Kidney capillary endothelial cell (primary cell): ENCODE results near the gene RRP1.
A peak's percentile ranks its signal among the peaks of the same experiment; 100 is the strongest.

Experiments used
- DNase-seq: peaks from one replicate; pipeline ENCODE4 v3.0.0-alpha.2; 2018; ENCODE audit warnings: low spot score

RRP1 gene

DNA sequence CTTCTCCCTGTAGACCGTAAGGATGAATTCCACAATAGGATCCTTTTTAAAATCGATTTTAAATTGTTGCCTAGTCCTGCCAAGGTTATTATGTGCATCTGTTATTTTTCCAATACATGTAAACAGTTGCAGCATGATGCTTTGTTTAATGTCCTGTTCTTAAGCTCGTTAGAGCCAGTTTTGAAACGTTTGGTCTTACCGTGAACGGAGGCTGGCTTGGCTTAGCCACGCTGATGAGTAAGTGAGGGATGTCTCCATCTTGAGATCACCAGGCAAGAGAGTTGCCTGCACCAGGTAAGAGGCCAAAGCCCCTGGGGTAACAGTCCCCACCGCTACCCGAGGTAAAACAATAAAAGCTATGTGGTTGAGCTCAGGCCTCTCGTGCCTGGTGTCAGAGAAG, 30.6 kb upstream of the RRP1 start:
- no peak for DNase-seq

DNA sequence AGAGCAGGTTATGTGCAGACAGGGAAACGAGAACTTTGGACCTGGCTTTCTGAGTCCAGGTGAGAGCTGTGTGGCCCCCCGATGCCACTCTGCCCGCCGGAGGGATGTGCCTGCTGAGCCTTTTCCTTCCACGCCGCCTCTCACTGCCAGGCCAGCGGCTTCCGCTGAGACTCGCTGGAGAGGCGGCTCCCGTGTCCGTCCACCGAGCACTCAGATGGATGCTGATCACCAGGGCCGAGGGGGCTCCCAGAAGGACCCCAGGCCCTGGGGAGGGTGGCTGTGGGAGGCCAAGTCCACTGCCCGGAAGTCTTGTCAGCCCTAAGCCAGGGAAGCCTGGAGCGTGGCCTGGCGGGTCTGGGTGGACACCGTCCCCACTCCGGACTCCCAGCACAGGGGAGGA, 29.7 kb upstream of the RRP1 start:
- DNase-seq = no peak

DNA sequence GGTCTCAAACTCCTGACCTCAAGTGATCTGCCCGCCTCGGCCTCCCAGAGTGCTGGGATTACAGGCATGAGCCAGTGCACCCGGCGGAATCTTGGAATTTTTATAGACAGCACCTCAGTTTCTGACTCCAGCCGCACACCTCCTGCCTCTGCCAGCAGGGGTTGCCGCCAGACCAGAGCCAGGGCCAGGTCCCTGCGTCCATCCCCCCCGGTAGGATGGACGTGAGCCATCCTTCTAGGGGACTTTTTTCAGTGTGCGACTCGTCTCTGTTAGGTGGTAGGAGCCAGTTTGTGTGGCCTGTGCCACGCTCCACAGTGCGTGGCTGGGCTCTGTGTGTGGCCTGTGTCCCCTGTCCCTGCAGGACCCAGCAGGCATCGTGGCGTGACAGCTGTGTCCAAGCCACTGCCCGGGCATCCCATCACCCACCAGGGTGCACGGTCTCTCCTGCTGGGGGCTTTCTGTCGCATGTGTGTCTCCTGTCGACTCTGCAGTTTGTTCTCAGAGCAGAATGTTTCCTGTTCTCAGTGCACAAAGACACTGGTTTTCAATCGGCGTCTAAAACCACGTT, 28.9 kb upstream of the RRP1 start:
- no peak for DNase-seq

DNA sequence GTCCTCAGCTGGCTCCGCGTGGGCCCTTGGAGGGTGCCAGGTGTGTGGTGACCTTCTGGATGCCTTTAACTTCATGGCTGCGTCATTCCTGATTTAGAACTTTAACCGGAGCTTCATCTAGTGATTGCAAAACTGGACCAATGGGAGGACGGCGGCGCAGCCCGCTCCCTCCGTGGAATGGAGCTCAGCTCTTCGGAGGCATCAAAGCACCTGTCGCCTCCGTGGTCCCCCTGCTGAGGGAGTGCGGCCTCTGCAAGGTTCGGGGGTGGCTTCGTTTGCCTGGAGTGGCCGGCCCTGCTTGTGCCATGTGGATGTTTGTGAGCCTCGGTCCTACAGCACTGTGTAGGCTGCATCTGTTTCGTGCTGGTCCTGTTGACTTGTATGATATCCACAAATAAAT, 27.5 kb upstream of the RRP1 start:
- DNase-seq = no peak

DNA sequence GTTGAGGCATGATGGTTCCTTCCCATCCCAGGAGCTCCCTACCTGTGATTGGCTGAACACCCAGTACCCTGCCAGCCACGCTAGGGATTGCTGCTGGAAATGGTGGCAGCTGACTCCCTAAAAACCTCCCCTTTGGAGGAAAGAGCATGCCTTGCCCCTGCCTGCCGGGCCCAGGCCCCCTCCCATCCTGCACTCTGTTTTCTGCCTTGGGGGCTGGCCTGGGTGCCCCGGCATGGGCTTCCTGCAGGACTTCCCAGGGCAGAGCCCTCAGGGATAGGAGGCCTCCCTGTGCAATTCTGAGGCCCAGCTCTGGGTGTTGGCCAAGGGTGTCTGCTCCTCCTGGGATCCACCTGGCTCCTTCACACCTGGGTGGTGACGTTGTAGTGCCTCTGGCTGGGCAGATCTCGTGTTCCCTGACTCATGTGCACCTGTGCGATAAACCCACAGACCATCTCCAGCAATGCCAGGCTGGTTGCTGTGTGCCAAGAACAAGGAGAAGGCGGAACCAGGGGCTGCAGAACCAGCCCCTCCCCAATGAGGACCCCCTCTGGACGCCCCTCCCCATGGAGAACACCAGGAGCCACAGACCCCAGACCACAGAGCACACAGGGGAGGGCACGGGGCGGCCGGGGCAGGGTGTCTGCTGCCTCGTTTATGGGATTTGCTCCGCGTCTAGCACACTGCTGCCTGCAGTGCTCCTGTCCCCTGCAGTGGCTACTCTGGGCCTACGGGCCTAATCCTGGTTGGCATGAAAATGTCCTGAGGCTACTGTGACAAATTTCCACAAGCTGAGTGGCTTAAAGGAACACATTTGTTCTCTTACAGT, 26.9 kb upstream of the RRP1 start:
- no peak for DNase-seq

DNA sequence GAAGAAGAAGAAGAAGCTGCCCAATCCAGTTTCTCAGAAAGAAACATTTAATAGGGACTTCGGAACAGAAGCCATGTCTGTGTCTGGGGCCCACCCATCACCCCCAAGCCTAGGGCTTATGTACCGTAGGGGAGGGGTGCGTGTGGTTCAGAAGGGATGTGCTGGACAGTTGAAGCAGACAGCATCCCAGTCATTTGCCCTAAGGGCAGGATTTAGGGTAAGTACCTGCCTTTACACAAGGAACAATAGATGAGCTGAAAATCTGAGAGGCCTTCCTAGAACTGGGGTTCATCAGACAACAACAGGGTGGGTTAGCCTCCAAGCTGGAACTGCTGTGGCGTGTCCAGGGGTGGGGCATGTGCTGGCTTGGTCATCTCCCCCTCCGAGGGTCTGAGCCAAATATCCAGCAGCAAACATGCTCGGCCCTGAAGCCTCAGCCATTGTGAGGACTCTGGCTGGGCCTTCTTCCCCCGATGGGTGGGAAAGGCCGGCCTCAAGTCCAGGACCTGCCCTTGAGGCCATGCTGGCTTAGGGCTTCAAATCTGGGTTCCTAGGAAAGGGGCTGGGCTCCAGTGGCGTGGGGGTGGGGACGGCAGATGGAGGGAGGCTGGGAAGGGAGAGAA, 25.4 kb upstream of the RRP1 start:
- DNase-seq = no peak

DNA sequence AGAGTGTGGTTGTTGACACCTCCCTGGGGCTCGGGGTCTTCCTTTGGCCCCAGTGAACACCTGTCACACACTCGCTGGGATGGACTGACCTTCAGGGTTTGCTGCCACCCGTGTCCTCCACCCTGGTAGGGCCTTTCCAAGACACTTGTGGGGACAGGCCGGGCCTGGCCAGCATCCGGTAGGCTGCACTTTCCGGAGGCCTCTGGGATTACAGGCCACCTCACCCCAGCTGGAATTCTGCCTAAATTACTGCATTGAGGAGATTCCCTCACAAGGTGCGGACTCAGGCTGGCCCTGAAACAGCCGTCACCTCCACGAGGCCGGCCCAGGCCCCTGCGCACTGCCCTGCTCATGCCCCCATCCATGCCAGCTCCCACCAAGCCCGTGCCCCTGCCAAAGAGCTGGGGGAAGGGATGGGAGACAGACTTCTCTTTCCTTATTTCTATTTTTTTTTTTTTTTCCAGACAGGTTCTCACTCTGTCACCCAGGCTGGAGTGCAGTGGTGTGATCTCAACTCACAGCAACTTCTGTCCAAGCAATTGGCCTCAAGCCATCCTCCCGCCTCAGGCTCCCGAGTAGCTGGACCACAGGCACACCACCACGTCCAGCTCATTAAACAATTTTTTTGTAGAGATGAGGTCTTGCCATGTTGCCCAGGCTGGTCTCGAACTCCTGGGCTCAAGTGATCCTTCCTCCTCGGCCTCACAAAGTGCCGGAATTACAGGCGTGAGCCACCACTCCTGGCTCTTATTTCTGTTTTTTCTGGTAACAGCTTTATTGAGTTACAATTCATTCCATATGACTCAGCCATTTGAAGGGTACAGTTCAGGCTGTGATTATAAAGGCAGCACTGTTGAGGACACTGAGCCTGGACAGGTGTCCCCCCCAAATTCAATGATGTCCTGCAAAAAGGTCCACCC, 24.5 kb upstream of the RRP1 start:
- no peak for DNase-seq

DNA sequence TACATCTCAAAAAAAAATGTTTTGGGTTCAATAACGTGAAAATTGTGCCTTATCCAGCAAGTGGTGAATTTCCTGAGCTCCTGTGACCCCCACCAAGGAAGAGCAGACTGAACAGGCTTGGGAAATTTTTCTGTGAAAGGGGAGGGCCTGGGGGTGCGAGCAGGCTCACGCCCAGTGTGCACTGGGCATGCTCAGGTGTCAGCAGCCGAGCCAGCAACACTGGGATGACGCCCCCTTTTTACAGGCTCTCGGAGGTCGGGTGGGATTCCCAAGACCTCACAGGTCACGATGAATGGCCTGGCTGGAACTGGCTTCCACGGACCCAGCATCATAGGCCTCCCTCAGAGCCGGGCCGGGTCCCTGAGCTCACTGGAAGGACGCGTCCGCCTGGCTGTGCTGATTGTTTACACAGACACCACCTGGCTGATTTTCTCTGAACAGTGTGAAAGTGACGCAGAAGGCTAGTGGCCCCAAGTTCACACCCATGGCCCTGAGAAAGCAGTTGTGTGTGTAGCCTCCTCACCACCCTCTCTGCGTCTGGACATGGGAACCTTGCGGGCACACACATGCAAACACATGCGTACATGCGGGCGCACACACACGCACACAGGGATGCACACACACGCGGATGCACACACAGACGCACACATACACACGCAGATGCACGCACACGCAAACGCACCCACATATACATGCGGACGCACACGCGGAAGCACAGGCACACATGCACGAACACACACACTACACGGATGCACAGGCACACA, 22.5 kb upstream of the RRP1 start:
- no peak for DNase-seq

DNA sequence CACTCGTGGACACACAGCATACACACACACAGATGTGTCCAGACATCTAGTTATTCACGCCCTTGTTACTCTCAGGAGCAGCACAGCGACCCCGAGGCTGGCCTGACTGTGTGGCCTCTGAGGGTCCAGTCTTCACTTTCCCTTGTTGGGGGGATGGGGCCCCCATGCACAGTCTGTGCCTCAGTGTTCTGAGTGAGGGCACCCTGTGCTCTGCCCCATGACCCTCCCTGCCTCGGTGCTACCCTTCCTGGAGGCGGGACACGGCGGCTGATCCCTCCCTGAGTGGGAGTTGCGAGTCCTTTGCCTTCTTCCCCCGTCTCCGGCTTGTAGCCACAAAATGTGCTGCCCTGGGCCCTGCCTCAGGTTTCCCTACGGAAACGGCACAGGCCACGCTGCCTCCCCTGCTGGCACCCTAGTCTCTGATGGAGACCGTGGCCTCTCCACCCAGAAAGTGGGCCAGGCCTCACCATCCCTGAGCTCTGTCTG, 21.8 kb upstream of the RRP1 start:
- DNase-seq = no peak

DNA sequence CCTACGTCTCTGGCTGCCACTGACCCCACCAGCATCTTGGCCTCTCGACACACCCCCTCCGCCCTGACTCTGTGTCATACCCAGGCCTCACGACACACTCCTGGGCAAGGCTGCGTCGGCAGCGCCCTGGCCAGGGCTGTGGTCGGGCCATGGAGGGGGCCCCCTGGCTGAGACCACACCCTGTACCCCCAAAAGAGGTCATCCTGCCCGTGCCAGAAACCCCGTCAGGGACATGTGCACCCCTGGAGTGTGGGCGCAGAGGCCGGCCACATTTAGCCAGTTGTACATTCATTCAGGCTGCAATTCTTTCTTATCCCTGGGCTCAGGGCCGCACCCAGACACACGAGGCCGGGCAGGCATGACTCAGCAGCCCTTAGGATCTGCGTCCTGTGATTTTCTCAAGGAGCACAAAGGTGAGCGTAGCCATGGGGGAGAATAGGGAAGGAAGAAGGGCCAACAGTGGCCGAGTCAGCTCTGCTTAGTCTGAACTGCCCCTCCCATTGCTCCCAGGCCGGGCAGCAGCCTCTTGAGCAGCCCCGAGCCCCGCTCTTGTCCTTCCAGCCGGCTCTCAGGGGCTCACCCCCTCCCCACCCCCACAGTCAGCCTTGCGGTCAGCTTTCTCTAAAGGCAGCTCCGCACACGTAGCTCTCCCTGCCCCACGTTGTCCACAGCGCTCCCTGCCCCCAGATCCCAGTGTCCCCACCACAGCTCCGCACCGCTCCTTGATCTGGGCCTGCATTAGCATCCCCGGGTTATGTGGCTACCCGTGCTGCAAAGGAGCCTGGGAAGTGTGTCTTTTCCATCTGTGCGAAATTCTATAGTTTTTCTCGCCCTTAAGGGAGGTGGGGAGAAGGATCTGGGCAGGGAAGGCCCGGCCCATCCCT, 21.2 kb upstream of the RRP1 start:
- DNase-seq = peak; percentile 57

DNA sequence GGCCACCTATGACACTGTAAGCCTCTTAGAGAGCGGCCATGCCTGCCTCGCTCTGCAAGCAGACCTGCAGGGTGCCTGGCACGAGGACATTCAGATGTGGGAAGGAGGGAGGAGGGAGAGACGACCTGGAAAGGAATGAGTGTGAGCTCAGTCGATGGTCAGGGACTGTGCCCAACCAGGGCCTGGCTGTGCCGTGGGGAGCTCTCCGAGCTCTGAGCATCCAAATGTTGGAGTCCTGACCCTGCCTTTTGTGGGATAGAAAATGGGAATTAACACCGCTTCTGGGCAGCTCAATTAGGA, 20.6 kb upstream of the RRP1 start:
- DNase-seq = no peak

DNA sequence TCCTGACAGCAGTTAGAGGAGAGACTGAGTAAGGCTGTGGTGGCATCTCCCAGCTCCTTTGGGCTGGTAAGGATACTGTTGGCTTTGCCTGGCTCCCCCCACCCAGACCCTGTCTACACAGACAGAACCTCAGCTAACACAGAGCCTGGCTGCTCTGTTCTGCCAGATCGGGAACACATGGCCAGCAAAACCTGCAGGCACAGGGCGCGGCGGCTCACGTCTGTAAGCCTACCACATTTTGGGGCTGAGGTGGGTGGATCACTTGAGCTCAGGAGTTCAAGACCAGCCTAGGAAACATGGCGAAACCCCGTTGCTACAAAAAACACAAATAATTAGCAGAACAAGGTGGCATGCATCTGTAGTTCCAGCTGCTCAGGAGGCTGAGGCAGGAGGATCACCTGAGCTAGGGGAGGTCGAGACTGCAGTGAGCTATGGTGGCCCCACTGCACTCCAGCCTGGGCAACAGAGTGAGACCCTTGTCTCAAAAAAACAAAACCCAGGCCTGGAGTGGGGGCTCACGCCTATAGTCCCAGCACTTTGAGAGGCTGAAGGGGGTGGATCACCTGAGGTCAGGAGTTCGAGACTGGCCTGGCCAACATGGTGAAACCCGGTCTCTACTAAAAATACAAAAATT, 19.9 kb upstream of the RRP1 start:
- no peak for DNase-seq

DNA sequence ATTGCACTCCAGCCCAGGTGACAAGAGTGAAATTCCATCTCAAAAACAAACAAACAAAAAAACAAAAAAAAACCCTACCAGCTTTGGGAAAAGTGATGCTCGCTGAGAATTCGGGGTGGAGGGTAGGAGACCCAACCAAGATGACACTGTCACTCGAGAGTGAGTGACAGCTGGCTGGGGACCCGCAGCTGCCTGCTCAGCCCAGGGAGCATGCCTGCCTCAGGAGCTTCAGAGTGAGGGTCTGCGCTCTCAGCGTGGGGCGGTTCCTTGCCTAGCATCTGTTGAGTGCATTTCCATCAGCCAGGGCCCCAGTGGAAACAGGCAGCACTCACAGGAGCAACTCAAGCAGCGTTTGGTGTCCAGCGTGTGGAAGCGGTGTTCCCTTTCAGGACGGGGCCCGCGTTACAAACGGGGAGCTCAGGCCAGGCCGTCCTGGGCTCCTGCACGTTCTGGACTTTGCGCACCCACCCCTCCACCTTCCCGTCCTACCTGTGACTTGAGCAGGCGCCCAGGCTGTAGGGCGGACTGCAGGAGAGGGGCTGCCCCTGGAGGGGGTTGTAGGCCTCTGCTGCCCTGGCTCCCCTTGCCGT, 19.2 kb upstream of the RRP1 start:
- no peak for DNase-seq

DNA sequence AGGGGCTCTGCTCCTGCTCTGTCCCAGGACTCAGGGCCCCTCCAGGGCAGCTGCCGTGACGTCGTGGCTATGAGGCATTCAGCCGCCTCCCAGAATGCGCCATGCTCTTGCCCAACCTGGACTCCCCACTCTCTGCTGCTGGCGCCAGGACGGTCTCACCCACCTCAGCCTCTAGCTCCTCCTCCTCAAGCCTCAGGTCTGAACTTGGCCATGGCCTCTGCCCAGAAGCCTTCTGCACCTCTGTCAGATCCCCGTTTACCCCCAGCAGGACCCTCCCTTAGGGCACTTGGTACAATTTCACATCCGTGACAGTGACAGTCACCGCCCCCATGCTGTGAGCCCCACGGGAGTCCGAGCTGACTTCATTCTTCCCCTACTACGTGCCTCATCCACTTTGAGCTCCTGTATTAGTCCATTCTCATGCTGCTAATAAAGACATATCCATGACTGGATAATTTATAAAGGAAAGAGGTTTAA, 18.1 kb upstream of the RRP1 start:
- DNase-seq = no peak

DNA sequence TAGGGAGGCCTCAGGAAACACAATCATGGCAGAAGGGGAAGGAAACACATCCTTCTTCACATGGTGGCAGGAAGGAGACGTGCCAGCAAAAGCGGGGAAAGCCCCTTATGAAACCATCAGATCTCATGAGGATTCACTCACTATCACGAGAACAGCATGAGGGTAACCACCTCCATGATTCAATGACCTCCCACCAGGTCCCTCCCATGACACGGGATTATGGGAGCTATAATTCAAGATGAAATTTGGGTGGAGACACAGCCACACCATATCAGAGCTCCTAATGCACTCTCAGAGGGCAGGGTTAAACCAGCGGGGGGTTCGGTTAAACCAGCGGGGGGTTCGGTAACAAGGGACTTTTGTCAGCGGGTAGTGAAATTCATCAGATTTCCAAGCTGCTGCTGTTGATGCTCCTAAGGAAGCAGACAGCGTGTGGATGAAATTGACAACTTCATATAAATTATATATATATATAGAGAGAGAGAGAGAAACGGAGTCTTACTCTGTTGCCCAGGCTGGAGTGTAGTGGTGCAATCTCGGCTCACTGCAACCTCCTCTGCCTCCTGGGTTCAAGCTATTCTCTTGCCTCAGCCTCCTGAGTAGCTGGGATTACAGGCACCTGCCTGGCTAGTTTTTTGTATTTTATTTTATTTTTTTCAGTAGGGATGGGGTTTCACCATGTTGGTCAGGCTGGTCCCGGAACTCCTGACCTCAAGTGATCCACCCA, 17.5 kb upstream of the RRP1 start:
- peak; percentile 65 for DNase-seq

DNA sequence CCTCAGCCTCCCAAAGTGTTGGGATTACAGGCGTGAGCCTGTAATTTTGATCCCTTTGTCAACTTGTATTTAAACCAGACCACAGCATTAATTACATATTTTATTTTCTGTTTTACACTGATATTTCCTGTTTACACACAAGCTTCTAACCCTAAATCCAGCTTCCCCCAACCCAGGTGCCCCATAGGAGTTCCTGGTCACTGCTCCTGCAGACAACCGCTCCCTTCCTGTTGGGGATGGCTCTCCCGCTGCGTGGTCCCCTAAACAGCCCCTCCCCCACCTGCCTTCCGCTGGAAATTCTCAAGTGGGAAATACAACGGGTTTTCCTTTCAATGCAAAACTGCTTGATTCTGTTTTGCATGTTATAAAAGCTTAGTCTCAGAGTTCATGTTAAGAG, 17.0 kb upstream of the RRP1 start:
- DNase-seq = no peak

DNA sequence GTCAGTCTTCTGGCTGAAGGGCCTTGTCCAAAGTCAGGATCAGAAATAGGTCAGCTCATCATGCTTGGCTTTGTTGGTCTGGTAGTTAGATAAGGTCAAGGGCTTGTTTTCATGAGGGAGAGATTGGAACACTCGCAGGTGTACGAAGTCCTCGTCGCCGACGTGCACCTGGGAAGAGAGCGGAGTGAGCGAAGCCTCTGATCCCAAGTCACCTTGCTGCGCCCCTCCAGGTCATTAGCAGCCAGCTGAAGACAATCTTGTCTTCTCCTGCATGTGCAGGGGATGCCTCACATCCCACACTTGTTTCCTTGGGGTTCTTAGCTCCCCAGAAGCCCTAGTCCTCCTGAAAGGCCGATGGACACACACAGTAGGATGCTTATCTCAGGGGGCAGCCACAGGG, 15.2 kb upstream of the RRP1 start:
- no peak for DNase-seq

DNA sequence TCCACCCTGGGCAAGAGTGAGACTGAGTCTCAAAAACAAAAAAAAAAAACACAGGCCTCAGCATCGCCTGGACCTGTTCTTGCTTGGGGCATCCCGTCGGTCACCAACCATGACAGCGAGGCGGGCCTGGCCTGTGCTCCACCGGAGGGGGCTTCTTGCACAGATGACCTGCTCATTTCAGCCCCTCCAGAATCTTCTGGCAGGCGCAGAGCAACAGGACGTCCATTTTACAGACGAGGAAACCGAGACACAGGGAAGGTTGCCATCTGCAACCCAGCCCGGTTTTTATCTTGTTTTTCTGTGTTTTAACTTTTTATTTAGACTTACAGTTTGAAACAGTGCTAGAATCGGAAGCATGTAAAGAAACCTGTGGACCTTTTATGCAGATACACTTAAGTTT, 14.2 kb upstream of the RRP1 start:
- no peak for DNase-seq

DNA sequence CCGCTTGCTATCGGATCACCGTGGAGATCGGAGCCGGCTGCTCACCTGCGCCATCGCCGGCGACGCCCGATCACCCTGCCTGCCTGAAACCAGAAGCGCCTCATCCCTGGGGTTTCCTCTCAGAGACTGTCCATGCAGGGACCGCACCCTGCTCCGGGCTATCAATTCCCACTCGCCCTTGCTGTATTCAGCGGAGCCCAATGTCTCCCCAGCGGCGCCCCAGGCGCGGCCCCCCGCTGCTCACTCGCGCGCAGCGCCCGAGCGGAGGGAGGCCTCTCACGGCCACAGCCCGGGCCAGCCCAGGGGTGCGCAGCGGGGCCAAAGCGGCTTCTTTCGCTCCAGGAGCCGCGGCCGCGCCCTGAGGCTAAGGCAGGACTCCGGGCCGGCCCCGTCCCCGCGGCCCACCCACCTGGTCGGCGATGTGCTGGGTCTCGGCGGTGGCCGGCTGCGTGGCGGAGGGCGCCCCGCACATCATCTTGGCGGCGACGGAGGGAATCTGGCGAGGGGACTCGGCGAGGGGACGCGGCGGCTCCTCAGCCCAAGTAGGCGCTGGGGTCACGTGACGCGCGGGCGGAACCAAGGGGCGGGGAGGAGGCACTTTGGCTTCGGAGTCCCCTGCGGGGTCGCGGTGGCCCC, 13.5 kb upstream of the RRP1 start, which contains the start of gene CSTB:
Gene CSTB (minus strand): TSS at position 514 of the 636 bp plus-strand sequence. CDS start 39 bp downstream, at position 475.
- DNase-seq = no peak
